ENCODE results near the gene CCDC60.

CCDC60 gene

GRCh38 chr12:119544765-119545625 is 210.5 kb downstream of the CCDC60 start:
- Histone ChIP-seq H3K4me3 (ENCODE audit: low read depth in 1 of 2, low read length in 2 of 2) (no peak overlapping the region), H3K27me3 (ENCODE audit: control insufficient read depth in 1 of 2, insufficient read depth in 2 of 2, low read length in 2 of 2) (no peaks in the 10 kb centered on the region), H3K27ac (ENCODE audit: low read depth, low read length) (no peak overlapping the region), H3K9me3 (ENCODE audit: low read length) (no peaks in the 10 kb centered on the region), H3K9ac (ENCODE audit: low read length) (no peak overlapping the region), H3K36me3 (ENCODE audit: insufficient read depth, low read length) (no peaks in the 10 kb centered on the region), H3K4me1 (ENCODE audit: insufficient read depth, low read length) (no peaks in the 10 kb centered on the region)

GRCh38 chr12:119546340-119546739 is 211.8 kb downstream of the CCDC60 start:
- Histone ChIP-seq H3K4me3 (ENCODE audit: low read depth in 1 of 2, low read length in 2 of 2) (no peak overlapping the region), H3K9me3 (ENCODE audit: low read length) (no peaks in the 10 kb centered on the region), H3K27ac (ENCODE audit: low read depth, low read length) (no peak overlapping the region), H3K27me3 (ENCODE audit: control insufficient read depth in 1 of 2, insufficient read depth in 2 of 2, low read length in 2 of 2) (no peaks in the 10 kb centered on the region), H3K9ac (ENCODE audit: low read length) (no peak overlapping the region), H3K36me3 (ENCODE audit: insufficient read depth, low read length) (no peaks in the 10 kb centered on the region), H3K4me1 (ENCODE audit: insufficient read depth, low read length) (no peaks in the 10 kb centered on the region)

- Histone ChIP-seq H3K9ac (ENCODE audit: low read length) (no peak overlapping the region), H3K9me3 (ENCODE audit: low read length) (no peaks in the 10 kb centered on the region), H3K4me3 (ENCODE audit: low read depth in 1 of 2, low read length in 2 of 2) (no peak overlapping the region), H3K36me3 (ENCODE audit: insufficient read depth, low read length) (no peaks in the 10 kb centered on the region), H3K4me1 (ENCODE audit: insufficient read depth, low read length) (no peaks in the 10 kb centered on the region), H3K27ac (ENCODE audit: low read depth, low read length) (no peak overlapping the region), H3K27me3 (ENCODE audit: control insufficient read depth in 1 of 2, insufficient read depth in 2 of 2, low read length in 2 of 2) (no peaks in the 10 kb centered on the region)
These were observed 212.5 kb downstream of the CCDC60 start for GRCh38 chr12:119547001-119547400.

- H3K9me3 ChIP-seq (ENCODE audit: low read length): no peaks in the 10 kb centered on the region
- H3K27me3 ChIP-seq (ENCODE audit: control insufficient read depth in 1 of 2, insufficient read depth in 2 of 2, low read length in 2 of 2): no peaks in the 10 kb centered on the region
- H3K9ac ChIP-seq (ENCODE audit: low read length): no peak overlapping the region
- H3K4me3 ChIP-seq (ENCODE audit: low read depth in 1 of 2, low read length in 2 of 2): no peak overlapping the region
- no peak overlapping the region for H3K27ac ChIP-seq (ENCODE audit: low read depth, low read length)
- no peaks in the 10 kb centered on the region for H3K4me1 ChIP-seq (ENCODE audit: insufficient read depth, low read length)
- no peaks in the 10 kb centered on the region for H3K36me3 ChIP-seq (ENCODE audit: insufficient read depth, low read length)
These were observed 222.3 kb downstream of the CCDC60 start for GRCh38 chr12:119556854-119557253.

- H3K27me3 ChIP-seq (ENCODE audit: control insufficient read depth in 1 of 2, insufficient read depth in 2 of 2, low read length in 2 of 2): no peaks in the 10 kb centered on the region
- no peaks in the 10 kb centered on the region for H3K4me1 ChIP-seq (ENCODE audit: insufficient read depth, low read length)
- no peak overlapping the region for H3K9ac ChIP-seq (ENCODE audit: low read length)
- no peaks in the 10 kb centered on the region for H3K9me3 ChIP-seq (ENCODE audit: low read length)
- no peaks in the 10 kb centered on the region for H3K36me3 ChIP-seq (ENCODE audit: insufficient read depth, low read length)
- no peak overlapping the region for H3K4me3 ChIP-seq (ENCODE audit: low read depth in 1 of 2, low read length in 2 of 2)
- no peak overlapping the region for H3K27ac ChIP-seq (ENCODE audit: low read depth, low read length)
These were observed 230.9 kb downstream of the CCDC60 start for GRCh38 chr12:119565404-119565803.

GRCh38 chr12:119570771-119571170 is 236.2 kb downstream of the CCDC60 start:
- H3K9me3 ChIP-seq (ENCODE audit: low read length): no peaks in the 10 kb centered on the region
- H3K4me3 ChIP-seq (ENCODE audit: low read depth in 1 of 2, low read length in 2 of 2): no peak overlapping the region
- no peaks in the 10 kb centered on the region for H3K4me1 ChIP-seq (ENCODE audit: insufficient read depth, low read length)
- H3K36me3 ChIP-seq (ENCODE audit: insufficient read depth, low read length): no peaks in the 10 kb centered on the region
- H3K27me3 ChIP-seq (ENCODE audit: control insufficient read depth in 1 of 2, insufficient read depth in 2 of 2, low read length in 2 of 2): no peaks in the 10 kb centered on the region
- H3K9ac ChIP-seq (ENCODE audit: low read length): no peak overlapping the region
- no peak overlapping the region for H3K27ac ChIP-seq (ENCODE audit: low read depth, low read length)

GRCh38 chr12:119573086-119573485 is 238.6 kb downstream of the CCDC60 start:
- H3K9me3 ChIP-seq (ENCODE audit: low read length): no peaks in the 10 kb centered on the region
- no peak overlapping the region for H3K27ac ChIP-seq (ENCODE audit: low read depth, low read length)
- H3K9ac ChIP-seq (ENCODE audit: low read length): no peak overlapping the region
- H3K36me3 ChIP-seq (ENCODE audit: insufficient read depth, low read length): no peaks in the 10 kb centered on the region
- no peaks in the 10 kb centered on the region for H3K4me1 ChIP-seq (ENCODE audit: insufficient read depth, low read length)
- no peaks in the 10 kb centered on the region for H3K27me3 ChIP-seq (ENCODE audit: control insufficient read depth in 1 of 2, insufficient read depth in 2 of 2, low read length in 2 of 2)
- no peak overlapping the region for H3K4me3 ChIP-seq (ENCODE audit: low read depth in 1 of 2, low read length in 2 of 2)

GRCh38 chr12:119574255-119574654 is 239.7 kb downstream of the CCDC60 start:
- H3K36me3 ChIP-seq (ENCODE audit: insufficient read depth, low read length): no peaks in the 10 kb centered on the region
- no peak overlapping the region for H3K4me3 ChIP-seq (ENCODE audit: low read depth in 1 of 2, low read length in 2 of 2)
- no peak overlapping the region for H3K27ac ChIP-seq (ENCODE audit: low read depth, low read length)
- no peak overlapping the region for H3K9ac ChIP-seq (ENCODE audit: low read length)
- H3K9me3 ChIP-seq (ENCODE audit: low read length): no peaks in the 10 kb centered on the region
- no peaks in the 10 kb centered on the region for H3K4me1 ChIP-seq (ENCODE audit: insufficient read depth, low read length)
- H3K27me3 ChIP-seq (ENCODE audit: control insufficient read depth in 1 of 2, insufficient read depth in 2 of 2, low read length in 2 of 2): no peaks in the 10 kb centered on the region

GRCh38 chr12:119576118-119576810 is 241.7 kb downstream of the CCDC60 start:
- Histone ChIP-seq H3K27me3 (ENCODE audit: control insufficient read depth in 1 of 2, insufficient read depth in 2 of 2, low read length in 2 of 2) (no peaks in the 10 kb centered on the region), H3K36me3 (ENCODE audit: insufficient read depth, low read length) (no peaks in the 10 kb centered on the region), H3K9me3 (ENCODE audit: low read length) (no peaks in the 10 kb centered on the region), H3K4me1 (ENCODE audit: insufficient read depth, low read length) (no peaks in the 10 kb centered on the region), H3K9ac (ENCODE audit: low read length) (no peak overlapping the region), H3K27ac (ENCODE audit: low read depth, low read length) (no peak overlapping the region), H3K4me3 (ENCODE audit: low read depth in 1 of 2, low read length in 2 of 2) (no peak overlapping the region)

- no peaks in the 10 kb centered on the region for H3K36me3 ChIP-seq (ENCODE audit: insufficient read depth, low read length)
- no peak overlapping the region for H3K9ac ChIP-seq (ENCODE audit: low read length)
- no peaks in the 10 kb centered on the region for H3K27me3 ChIP-seq (ENCODE audit: control insufficient read depth in 1 of 2, insufficient read depth in 2 of 2, low read length in 2 of 2)
- no peaks in the 10 kb centered on the region for H3K9me3 ChIP-seq (ENCODE audit: low read length)
- no peak overlapping the region for H3K4me3 ChIP-seq (ENCODE audit: low read depth in 1 of 2, low read length in 2 of 2)
- no peaks in the 10 kb centered on the region for H3K4me1 ChIP-seq (ENCODE audit: insufficient read depth, low read length)
- no peak overlapping the region for H3K27ac ChIP-seq (ENCODE audit: low read depth, low read length)
These were observed 242.4 kb downstream of the CCDC60 start for GRCh38 chr12:119576915-119577314.

- no peak overlapping the region for H3K9ac ChIP-seq (ENCODE audit: low read length)
- no peak overlapping the region for H3K27ac ChIP-seq (ENCODE audit: low read depth, low read length)
These were observed 243.6 kb downstream of the CCDC60 start for GRCh38 chr12:119578112-119578511.

More at GRCh38 chr12:119578112-119578511, 243.6 kb downstream of the CCDC60 start:
- H3K27me3 ChIP-seq (ENCODE audit: control insufficient read depth in 1 of 2, insufficient read depth in 2 of 2, low read length in 2 of 2): no peaks in the 10 kb centered on the region
- no peaks in the 10 kb centered on the region for H3K4me1 ChIP-seq (ENCODE audit: insufficient read depth, low read length)
- no peaks in the 10 kb centered on the region for H3K36me3 ChIP-seq (ENCODE audit: insufficient read depth, low read length)
- H3K9me3 ChIP-seq (ENCODE audit: low read length): no peaks in the 10 kb centered on the region
- no peak overlapping the region for H3K4me3 ChIP-seq (ENCODE audit: low read depth in 1 of 2, low read length in 2 of 2)
